ENCODE data around the gene CIRBP. TPM values are rescaled to one million over a fixed set of nuclear protein-coding genes. Genes with fewer than 3 reads are reported as not detected.
"Not testable (repeated sequence)": the region's sequence is repeated elsewhere in the genome, so short reads cannot be mapped to it uniquely, and the experiment has no call there.

CIRBP gene
- total and polyA plus RNA-seq, 3 donors from 2014 or later: 483 to 661 (median 621) TPM

DNA sequence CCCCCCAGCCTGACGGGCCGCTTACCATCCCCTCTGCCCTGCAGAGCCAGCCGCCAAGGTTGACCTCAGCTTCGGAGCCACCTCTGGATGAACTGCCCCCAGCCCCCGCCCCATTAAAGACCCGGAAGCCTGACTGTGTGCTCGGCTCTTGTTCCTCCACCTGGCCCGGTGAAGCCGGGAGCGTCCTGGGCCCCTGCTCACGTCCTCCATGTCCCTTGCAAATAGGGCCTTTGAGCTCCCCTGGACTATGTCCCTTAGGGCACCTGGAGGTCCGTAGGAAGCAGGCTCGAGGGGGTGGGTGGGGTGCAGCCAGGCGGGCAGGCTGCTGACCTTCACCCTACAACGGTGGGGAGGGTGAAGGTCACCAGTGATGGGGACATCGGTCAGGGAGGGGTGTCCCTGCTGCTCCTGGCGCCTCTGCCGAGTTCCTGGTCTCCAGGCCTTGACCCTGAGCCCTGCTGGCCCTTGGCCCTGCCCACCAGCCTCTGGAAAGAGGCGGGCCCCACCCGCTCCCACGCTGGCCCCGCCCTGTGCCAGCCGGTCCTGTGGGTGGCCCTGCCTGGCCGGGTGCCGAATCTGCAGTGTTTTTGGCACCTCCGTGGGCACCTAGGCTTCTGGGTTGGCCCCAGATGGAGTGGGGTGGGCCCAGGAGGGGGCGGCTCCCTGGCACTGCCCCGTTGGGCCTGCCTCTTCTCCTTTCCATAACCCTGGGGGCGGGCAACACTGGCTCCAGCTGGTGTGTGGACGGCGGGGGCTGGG, 24.3 kb upstream of the CIRBP start:
- TF ChIP-seq, protein P1, sequence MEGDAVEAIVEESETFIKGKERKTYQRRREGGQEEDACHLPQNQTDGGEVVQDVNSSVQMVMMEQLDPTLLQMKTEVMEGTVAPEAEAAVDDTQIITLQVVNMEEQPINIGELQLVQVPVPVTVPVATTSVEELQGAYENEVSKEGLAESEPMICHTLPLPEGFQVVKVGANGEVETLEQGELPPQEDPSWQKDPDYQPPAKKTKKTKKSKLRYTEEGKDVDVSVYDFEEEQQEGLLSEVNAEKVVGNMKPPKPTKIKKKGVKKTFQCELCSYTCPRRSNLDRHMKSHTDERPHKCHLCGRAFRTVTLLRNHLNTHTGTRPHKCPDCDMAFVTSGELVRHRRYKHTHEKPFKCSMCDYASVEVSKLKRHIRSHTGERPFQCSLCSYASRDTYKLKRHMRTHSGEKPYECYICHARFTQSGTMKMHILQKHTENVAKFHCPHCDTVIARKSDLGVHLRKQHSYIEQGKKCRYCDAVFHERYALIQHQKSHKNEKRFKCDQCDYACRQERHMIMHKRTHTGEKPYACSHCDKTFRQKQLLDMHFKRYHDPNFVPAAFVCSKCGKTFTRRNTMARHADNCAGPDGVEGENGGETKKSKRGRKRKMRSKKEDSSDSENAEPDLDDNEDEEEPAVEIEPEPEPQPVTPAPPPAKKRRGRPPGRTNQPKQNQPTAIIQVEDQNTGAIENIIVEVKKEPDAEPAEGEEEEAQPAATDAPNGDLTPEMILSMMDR (IDR thresholded peaks at IDR 0.05): no peak
- no peak for TF ChIP-seq POLR2A (IDR thresholded peaks at IDR 0.05)
- no peaks in the 10 kb centered on the region for H3K36me3 ChIP-seq (ENCODE audit: low read depth, missing control alignments)
- peak overlapping the region; percentile 79 to 99 for H3K27ac ChIP-seq
- intact Hi-C loops (cut with DNase I; ENCODE audit: low total_unique reads): no loop called here
- DNase-seq: peak; percentile 67
- H3K4me3 ChIP-seq: no peak overlapping the region
- no peaks in the 10 kb centered on the region for H3K27me3 ChIP-seq
- WGBS, 2 donors: 36 to 46% methylated on average over 12 to 28 of the region's 31 CpGs
- no peaks in the 10 kb centered on the region for H3K9me3 ChIP-seq
- peaks cover 68% of the 10 kb centered on the region for H3K4me1 ChIP-seq

- Histone ChIP-seq H3K9me3 (no peaks in the 10 kb centered on the region), H3K4me1 (peaks cover 63% of the 10 kb centered on the region), H3K27ac (peak overlapping the region; percentile 79 to 99), H3K4me3 (no peak overlapping the region), H3K36me3 (ENCODE audit: low read depth, missing control alignments) (no peaks in the 10 kb centered on the region), H3K27me3 (no peaks in the 10 kb centered on the region)
- intact Hi-C loops (cut with DNase I; ENCODE audit: low total_unique reads): no loop called here
- peak; percentile 88 for DNase-seq
- 35 to 52% methylated on average over 5 to 26 of the region's 26 CpGs for WGBS, 2 donors
- TF ChIP-seq, protein P1 (IDR thresholded peaks at IDR 0.05): no peak
- no peak for TF ChIP-seq POLR2A (IDR thresholded peaks at IDR 0.05)
Observed at GRCh38 chr19:1245494-1246264, 23.5 kb upstream of the CIRBP start.

DNA sequence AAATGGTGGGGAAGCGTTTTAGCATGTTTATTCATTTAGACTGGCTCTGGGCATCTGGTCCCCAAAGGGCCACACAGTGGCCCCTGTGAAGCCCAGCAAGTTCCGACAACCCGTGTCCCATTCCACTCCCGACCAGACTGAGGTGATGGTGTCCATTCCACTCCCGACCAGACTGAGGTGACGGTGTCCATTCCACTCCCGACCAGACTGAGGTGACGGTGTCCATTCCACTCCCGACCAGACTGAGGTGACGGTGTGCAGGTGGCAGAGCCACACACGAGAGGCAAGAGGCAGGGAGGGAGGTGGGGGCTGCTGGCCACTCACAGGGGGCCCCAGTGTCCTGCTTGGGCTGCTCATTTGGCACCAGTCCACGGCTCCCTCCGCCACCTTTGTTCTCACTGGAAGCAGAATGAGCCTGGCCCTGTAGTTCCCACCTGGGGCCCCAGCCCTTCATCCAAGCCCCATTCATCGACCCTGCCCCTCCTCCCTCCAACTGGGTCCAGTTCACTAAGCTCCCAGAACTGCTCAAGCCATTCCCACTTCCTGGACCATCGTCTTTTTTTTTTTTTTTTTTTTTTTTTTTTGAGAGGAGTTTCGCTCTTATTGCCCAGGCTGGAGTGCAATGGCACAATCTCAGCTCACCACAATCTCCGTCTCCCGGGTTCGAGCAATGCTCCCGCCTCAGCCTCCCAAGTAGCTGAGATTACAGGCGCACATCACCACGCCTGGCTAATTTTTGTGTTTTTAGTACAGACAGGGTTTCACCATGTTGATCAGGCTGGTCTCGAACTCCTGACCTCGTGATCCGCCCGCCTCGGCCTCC, 22.7 kb upstream of the CIRBP start:
- WGBS, 2 donors: 58 to 69% methylated on average over 21 to 22 of the region's 27 CpGs
- H3K27me3 ChIP-seq; H3K9me3 ChIP-seq; DNase-seq; intact Hi-C loops (cut with DNase I; ENCODE audit: low total_unique reads); H3K36me3 ChIP-seq (ENCODE audit: low read depth, missing control alignments); H3K4me3 ChIP-seq: not testable (repeated sequence)
- Histone ChIP-seq H3K27ac (peak overlapping the region; percentile 79 to 99), H3K4me1 (peaks cover 60% of the 10 kb centered on the region)

- WGBS, 2 donors: 69 to 76% methylated on average over 8 of the region's 8 CpGs
- DNase-seq: no peak
- peak overlapping the region in 1 of 2 donors; percentile 82 for H3K4me3 ChIP-seq
- no peak for TF ChIP-seq POLR2A (IDR thresholded peaks at IDR 0.05)
- TF ChIP-seq, protein P1 (IDR thresholded peaks at IDR 0.05): no peak
- H3K27me3 ChIP-seq: no peaks in the 10 kb centered on the region
- peak overlapping the region; percentile 97 to 99 for H3K27ac ChIP-seq
- H3K9me3 ChIP-seq: no peaks in the 10 kb centered on the region
- H3K4me1 ChIP-seq: peaks cover 64% of the 10 kb centered on the region
- no peaks in the 10 kb centered on the region for H3K36me3 ChIP-seq (ENCODE audit: low read depth, missing control alignments)
- intact Hi-C loops (cut with DNase I; ENCODE audit: low total_unique reads): no loop called here
Observed at GRCh38 chr19:1247748-1248138, 21.4 kb upstream of the CIRBP start.
